Keratinocyte (primary cell): ENCODE measurements around the gene FRMPD4.

ENCODE experiments used
- CTCF ChIP-seq, 3 experiments: IDR thresholded peaks in 1 of 3; conservative IDR thresholded peaks in 1 of 3; optimal IDR thresholded peaks in 1 of 3; 2 replicates in 2 of 3; 3 replicates in 1 of 3; pipeline versions ENCODE3 to v1.5.1; 2011; ENCODE audit warnings: low read length in 3 of 3, mild to moderate bottlenecking in 3 of 3, moderate library complexity in 2 of 3, control low read depth in 1 of 3, inconsistent platforms in 1 of 3; ENCODE audit not compliant: insufficient read depth in 2 of 3; ENCODE audit errors: extremely low read depth in 1 of 3
- EZH2 ChIP-seq: IDR thresholded peaks from one replicate; pipeline ENCODE4 v1.6.1; 2012; ENCODE audit warnings: inconsistent platforms, mild to moderate bottlenecking, low read length, moderate library complexity

- TF ChIP-seq EZH2 (no peak), CTCF (optimal IDR thresholded peaks at IDR 0.05 in 1 of 3, IDR thresholded peaks at IDR 0.05 in 1 of 3, conservative IDR thresholded peaks at IDR 0.05 in 1 of 3; ENCODE audit: extremely low read depth in 1 of 3, insufficient read depth in 2 of 3, low read length in 3 of 3) (no peak)
These were observed 566.4 kb downstream of the FRMPD4 start for GRCh38 chrX:12704706-12705105.
